Activated B cell treated with CpG ODN at 0.5 μM for 24 hours (primary cell): ENCODE data around the gene HIPK1. TPM values are rescaled to one million over a fixed set of nuclear protein-coding genes. Genes with fewer than 3 reads are reported as not detected.

Experiments used
- ATAC-seq: fragments of 200-7000 bp; cut with Tn5 transposase; one replicate; pipeline ENCODE4 v1.10.0; 2021; ENCODE audit warnings: low read depth, mild to moderate bottlenecking, moderate library complexity
- CTCF ChIA-PET: fragments of 350-600 bp; sonication (Branson Sonifier 250); formaldehyde crosslinking; loops from one replicate; lab custom pipeline; 2021; ENCODE audit warnings: antibody characterized with exemption; lab: Charles Lee
- POLR2A ChIA-PET: fragments of 350-600 bp; sonication (Branson Sonifier 250); formaldehyde crosslinking; loops from one replicate; lab custom pipeline; 2021; ENCODE audit warnings: antibody characterized with exemption; lab: Charles Lee
- DNase-seq: peaks from one replicate; pipeline ENCODE4 v3.0.0; 2022
- H3K27ac Mint-ChIP-seq: one replicate; pipeline ENCODE4 v1.8.0; 2020; ENCODE audit warnings: mixed read lengths
- H3K27me3 Mint-ChIP-seq: one replicate; pipeline ENCODE4 v1.8.0; 2021; ENCODE audit warnings: mixed read lengths
- H3K36me3 Mint-ChIP-seq: one replicate; pipeline ENCODE4 v1.8.0; 2021; ENCODE audit warnings: low read depth, mixed read lengths
- H3K4me1 Mint-ChIP-seq: one replicate; pipeline ENCODE4 v1.8.0; 2021; ENCODE audit warnings: mixed read lengths
- H3K4me3 Mint-ChIP-seq: one replicate; pipeline ENCODE4 v1.8.0; 2020; ENCODE audit warnings: mild to moderate bottlenecking, mixed read lengths
- H3K9me3 Mint-ChIP-seq: one replicate; pipeline ENCODE4 v1.8.0; 2020; ENCODE audit warnings: mixed read lengths
- intact Hi-C: fragments of 100-400 bp; cut with micrococcal nuclease; formaldehyde crosslinking; loops from one replicate; pipeline ENCODE4 v1.15.1; 2024
- total RNA-seq: library from RNA; stranded (reverse); gene quantifications from 2 replicates; pipeline ENCODE4 v1.2.3, GENCODE V29; 2022
- TF ChIP-seq, protein P1 (sequence below): fragments of 200-600 bp; IDR thresholded peaks from one replicate; pipeline ENCODE4 v1.8.0; 2022; ENCODE audit warnings: antibody characterized with exemption, mild to moderate bottlenecking

Gene HIPK1
- total RNA-seq, 1 donor from 2014 or later: 39.0 TPM

DNA sequence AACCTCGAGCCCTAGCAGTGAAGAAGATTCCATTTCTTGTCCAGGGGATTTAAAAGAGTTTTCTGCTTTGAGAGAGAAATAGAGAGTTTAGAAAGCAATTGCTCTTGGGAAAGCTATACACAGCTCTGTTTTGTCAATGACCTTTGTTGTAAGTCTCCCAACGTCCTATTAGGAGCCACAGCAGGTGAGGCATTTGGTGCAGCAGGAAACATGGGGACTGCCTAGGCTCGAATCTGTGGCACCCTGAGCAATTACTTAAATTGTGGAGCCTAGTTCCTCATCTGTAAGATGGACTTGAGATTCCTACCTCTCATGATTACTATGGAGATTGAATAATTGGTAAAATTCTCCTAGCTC lies 15.8 kb upstream of the HIPK1 start:
- H3K9me3 Mint-ChIP-seq: no peaks in the 10 kb centered on the region
- no peaks in the 10 kb centered on the region for H3K27me3 Mint-ChIP-seq
- H3K36me3 Mint-ChIP-seq: peaks cover 30% of the 10 kb centered on the region
- ATAC-seq (no peak), DNase-seq (no peak)
- CTCF ChIA-PET: interaction anchor here (1.5 kb wide), 1 partner anchor 78 kb away, joined by 3 read pairs; no protein-coding TSS in a partner anchor
- TF ChIP-seq, protein P1, sequence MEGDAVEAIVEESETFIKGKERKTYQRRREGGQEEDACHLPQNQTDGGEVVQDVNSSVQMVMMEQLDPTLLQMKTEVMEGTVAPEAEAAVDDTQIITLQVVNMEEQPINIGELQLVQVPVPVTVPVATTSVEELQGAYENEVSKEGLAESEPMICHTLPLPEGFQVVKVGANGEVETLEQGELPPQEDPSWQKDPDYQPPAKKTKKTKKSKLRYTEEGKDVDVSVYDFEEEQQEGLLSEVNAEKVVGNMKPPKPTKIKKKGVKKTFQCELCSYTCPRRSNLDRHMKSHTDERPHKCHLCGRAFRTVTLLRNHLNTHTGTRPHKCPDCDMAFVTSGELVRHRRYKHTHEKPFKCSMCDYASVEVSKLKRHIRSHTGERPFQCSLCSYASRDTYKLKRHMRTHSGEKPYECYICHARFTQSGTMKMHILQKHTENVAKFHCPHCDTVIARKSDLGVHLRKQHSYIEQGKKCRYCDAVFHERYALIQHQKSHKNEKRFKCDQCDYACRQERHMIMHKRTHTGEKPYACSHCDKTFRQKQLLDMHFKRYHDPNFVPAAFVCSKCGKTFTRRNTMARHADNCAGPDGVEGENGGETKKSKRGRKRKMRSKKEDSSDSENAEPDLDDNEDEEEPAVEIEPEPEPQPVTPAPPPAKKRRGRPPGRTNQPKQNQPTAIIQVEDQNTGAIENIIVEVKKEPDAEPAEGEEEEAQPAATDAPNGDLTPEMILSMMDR: no peak
- no peak overlapping the region for H3K4me3 Mint-ChIP-seq
- H3K27ac Mint-ChIP-seq: no peak overlapping the region
- POLR2A ChIA-PET: interaction anchor here (1.5 kb wide), 1 partner anchor 16 kb away, joined by 4 read pairs; the partner anchor contains the start of gene HIPK1
- intact Hi-C loops: no loop called here
- H3K4me1 Mint-ChIP-seq: no peaks in the 10 kb centered on the region

DNA sequence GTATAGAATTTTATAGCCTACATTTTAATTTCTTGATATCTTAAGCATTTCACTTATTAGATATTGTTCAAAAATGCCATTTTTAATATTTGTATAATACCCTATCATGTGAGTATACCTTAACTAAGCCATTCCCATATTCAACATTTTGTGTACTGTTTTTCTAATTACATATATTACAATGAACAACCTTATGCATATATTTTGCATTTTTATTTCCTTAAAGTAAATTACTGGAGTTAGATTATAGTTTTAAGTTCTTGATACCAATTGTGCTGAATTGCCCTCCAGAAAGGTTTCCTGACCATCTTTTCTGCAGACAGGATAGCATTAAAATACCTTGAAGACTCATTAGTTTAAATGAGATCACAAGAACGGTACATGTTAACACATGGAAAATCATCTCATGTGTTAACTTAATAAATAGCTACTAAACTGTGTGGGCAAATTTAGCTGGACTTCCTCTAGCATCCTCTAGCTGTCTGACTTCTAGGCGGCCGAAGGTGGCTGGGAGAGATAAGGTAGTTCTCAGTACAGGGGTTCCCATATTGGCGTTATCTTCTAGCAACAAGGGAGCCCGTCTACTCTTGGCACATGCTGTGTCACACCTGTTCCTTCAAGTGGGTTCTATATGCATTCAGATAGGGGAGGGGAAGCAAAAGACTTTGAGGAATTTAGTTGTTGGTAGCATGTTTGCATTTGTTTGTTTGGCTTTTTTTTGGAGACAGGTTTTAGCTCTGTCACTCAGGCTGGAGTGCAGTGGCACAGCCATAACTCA lies 15.0 kb upstream of the HIPK1 start:
- TF ChIP-seq, protein P1: no peak
- ATAC-seq (no peak), DNase-seq (no peak)
- Mint-ChIP-seq H3K27ac (no peak overlapping the region), H3K36me3 (peaks cover 26% of the 10 kb centered on the region), H3K4me3 (no peak overlapping the region), H3K4me1 (no peaks in the 10 kb centered on the region), H3K9me3 (no peaks in the 10 kb centered on the region), H3K27me3 (no peaks in the 10 kb centered on the region)
- ChIA-PET CTCF (interaction anchor here (1.5 kb wide), 1 partner anchor 78 kb away, joined by 3 read pairs; no protein-coding TSS in a partner anchor), POLR2A (interaction anchor here (1.5 kb wide), 1 partner anchor 15 kb away, joined by 4 read pairs; the partner anchor contains the start of gene HIPK1)
- intact Hi-C loops: no loop called here

DNA sequence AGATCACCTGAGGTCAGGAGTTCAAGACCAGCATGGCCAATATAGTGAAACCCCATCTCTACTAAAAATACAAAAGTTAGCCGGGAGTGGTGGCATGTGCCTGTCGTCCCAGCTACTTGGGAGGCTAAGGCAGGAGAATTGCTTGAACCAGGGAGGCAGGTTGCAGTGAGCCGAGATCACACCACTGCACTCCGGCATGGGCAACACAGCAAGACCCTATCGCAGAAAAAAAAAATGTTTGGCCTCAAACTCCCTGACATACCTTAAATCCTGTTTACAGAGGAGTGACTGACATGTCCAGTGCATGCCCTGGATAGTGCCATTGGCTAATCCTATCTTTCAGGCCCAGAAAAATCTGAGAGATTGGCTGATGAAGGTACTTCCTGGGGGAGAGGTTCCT lies 12.2 kb upstream of the HIPK1 start:
- no peak overlapping the region for H3K4me3 Mint-ChIP-seq
- H3K36me3 Mint-ChIP-seq: peaks cover 2% of the 10 kb centered on the region
- no peak overlapping the region for H3K27ac Mint-ChIP-seq
- ATAC-seq (no peak), DNase-seq (no peak)
- CTCF ChIA-PET: no interaction called here
- TF ChIP-seq, protein P1: no peak
- H3K27me3 Mint-ChIP-seq: no peaks in the 10 kb centered on the region
- no peaks in the 10 kb centered on the region for H3K9me3 Mint-ChIP-seq
- no peaks in the 10 kb centered on the region for H3K4me1 Mint-ChIP-seq
- POLR2A ChIA-PET: no interaction called here
- intact Hi-C loops: no loop called here

DNA sequence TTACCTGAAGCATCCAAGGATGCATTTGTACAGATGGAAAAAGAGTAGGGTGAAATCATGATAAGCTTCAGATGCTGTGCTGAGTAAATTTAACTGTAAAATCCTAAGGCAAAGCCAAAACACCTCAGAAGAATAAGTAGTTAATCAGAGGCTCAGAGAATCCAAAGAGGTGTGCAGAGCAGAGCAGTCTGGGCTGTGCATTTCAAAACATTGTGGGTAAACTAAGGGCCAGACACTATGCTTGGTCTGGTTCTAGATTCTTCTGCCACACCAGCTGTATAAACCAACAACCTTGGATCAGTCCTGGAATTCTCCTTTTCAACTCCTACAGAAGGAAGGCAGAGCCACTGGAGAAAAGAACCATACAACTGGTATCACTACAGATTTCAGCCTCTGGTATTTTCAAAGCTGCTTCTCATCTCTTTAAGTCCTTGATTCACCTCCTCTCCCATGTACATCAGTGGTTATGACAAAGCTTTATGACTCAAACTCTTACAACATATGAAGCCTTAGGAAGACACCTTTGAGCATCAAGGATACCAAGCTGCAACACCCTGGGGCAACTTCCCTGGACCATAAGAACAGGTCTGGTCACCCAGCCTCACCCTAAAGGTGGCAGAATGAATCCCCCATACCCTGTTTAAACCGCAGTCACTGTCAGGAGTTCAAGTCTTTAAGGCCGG lies 11.6 kb upstream of the HIPK1 start:
- TF ChIP-seq, protein P1: no peak
- CTCF ChIA-PET: no interaction called here
- Mint-ChIP-seq H3K9me3 (no peaks in the 10 kb centered on the region), H3K27me3 (no peaks in the 10 kb centered on the region), H3K36me3 (peaks cover under 1% of the 10 kb centered on the region), H3K4me1 (no peaks in the 10 kb centered on the region), H3K27ac (no peak overlapping the region), H3K4me3 (no peak overlapping the region)
- POLR2A ChIA-PET: no interaction called here
- intact Hi-C loops: no loop called here
- no peak for DNase-seq
- no peak for ATAC-seq

DNA sequence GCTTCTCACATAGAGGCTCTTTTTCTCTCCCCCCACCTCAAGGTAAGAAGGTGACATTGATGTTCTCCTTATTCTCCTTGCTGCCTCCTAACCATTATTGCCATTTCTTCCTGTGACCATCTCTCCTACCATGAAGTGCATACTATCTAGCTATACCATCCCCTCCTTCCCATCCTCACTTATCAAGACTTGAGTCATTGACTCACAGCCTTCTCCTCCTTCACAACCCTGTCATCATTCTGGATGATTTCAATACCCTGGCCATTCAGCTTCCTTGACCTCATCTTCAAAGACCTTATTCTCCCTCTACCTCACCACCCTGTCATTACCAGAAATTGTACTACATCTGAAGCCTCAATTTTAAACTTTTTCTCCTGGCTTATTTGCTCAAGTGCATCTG lies 10.9 kb upstream of the HIPK1 start:
- ChIA-PET CTCF (no interaction called here), POLR2A (no interaction called here)
- no peaks in the 10 kb centered on the region for H3K4me1 Mint-ChIP-seq
- H3K36me3 Mint-ChIP-seq: no peaks in the 10 kb centered on the region
- no peaks in the 10 kb centered on the region for H3K27me3 Mint-ChIP-seq
- H3K4me3 Mint-ChIP-seq: no peak overlapping the region
- intact Hi-C loops: no loop called here
- TF ChIP-seq, protein P1: no peak
- H3K9me3 Mint-ChIP-seq: no peaks in the 10 kb centered on the region
- DNase-seq: no peak
- no peak overlapping the region for H3K27ac Mint-ChIP-seq
- no peak for ATAC-seq
